GM21619 (cell line): ENCODE measurements around the gene ORC5.
"Not testable (repeated sequence)": the region's sequence is repeated elsewhere in the genome, so short reads cannot be mapped to it uniquely, and the experiment has no call there.

Experiments
- ATAC-seq: cut with Tn5 transposase; IDR thresholded peaks from one replicate; pipeline ENCODE4 v1.9.1; 2021; ENCODE audit not compliant: unreplicated experiment

The ORC5 gene

DNA sequence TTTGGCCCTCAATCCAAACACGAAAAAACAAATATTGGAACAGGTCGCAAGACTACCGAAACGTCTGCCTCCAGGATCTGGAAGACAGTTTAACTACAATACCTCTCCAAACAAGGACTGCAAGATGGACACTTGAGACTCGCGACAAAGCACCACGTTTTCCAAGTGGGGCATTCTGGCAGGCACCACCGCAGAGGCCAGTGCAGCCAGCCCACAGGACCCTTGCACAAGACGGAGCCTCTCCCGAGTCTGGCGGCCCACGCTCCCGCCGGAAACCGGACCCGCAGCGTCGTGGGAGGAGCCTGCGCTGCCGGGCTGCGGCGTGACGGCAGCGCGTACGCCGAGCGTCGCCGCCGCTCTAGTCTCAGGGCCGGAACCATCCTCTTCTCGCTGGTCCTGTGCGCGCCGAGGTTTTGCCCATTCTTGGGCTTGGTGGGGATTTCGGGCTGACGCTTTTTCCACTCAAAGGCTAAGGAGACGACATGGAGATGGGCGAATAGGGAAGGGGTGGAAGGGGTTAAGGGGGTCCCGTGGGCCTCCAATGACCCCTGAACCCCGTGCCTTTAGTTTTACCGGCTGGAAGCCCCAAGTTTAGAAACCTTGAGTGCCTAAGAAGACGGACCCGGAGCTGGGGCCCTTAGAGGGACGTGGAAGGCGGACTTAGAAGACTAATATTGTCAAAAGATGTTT lies at the start of gene ORC5:
ORC5 (minus strand) TSS at position 283 of the 690 bp plus-strand sequence; CDS start at position 174, 109 bp downstream.
- peak; percentile 100 for ATAC-seq

GRCh38 chr7:104255616-104256015 lies 47.8 kb upstream of the ORC5 start:
- ATAC-seq = no peak

DNA sequence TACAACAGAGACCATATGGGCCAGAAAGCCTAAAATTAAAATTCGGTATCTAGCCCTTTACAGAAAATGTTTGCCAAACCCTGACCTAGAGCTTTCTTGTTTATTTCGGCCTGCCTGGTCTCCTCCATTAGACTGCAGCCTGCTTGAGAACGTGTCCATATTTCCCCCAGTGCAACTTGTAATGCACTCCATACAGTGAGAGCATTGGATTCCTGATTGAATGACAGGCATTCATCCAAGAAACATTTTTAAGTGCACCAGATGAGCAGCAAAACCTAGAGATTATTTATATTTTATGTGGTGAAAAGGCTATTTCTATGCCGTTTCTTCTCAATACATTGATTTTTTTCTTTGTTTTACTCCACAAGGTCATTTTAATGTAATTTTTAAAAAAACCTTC lies 47.4 kb upstream of the ORC5 start:
- ATAC-seq = no peak

DNA sequence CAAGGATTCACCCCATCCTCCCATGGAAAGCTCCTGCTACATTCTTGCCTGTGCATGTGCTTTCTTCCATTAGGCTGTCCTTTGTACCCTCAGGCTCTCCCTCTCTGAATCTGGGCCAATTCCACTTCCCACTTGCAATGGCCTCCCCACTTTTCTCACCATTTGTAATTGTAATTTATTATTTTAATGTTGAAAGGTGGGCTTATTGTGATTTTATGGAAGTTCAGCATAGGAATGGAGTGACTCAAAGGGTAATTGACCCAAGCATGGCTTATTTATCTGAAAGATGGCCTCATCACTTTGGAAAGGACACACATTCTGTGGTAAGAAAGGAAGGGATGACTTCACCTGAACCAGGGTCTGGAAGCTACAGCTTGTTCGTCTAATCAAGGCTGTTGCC lies 46.9 kb upstream of the ORC5 start:
- ATAC-seq = no peak

GRCh38 chr7:104252409-104253134 lies 44.8 kb upstream of the ORC5 start:
- no peak for ATAC-seq

GRCh38 chr7:104242638-104243037 lies 34.8 kb upstream of the ORC5 start:
- no peak for ATAC-seq

GRCh38 chr7:104241538-104242209 lies 33.9 kb upstream of the ORC5 start:
- no peak for ATAC-seq

DNA sequence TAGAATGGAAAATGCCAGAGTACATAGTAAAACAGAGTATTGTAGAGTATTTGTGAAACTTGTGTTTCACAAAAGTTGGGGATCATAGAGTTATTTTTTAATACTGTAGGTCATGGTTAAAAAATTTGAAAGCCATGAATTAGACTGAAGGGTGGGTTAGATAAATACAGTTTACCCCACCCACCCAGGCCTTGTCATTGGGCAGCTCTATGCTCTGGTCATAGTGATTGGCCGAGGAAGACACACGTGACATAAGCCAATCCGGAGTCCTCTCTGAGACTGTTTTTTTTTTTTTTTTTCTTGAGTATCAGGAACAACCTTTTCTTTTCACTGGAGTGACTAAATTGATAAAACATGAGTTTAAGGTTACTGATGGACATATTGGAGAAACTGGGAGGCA lies 33.3 kb upstream of the ORC5 start:
- no peak for ATAC-seq

DNA sequence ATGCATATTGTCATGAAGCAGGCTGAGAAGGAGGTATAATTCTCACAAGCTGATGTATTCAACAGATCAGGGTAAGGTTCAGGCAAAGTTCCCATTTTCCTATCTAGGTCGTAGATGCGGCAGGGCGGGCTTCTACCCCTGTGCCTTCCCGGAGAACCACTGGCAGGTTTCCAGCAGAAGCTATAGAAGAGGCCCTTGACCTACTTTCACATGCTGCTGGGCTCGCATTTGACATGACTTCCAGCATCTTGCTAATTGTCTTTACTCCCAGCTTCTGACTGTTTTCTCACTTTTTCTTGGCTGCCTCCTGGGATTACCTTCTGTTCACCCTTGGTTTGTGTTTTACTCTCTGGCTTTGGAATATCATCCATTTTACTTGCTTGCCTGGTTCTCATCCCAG lies 32.6 kb upstream of the ORC5 start:
- ATAC-seq = no peak

DNA sequence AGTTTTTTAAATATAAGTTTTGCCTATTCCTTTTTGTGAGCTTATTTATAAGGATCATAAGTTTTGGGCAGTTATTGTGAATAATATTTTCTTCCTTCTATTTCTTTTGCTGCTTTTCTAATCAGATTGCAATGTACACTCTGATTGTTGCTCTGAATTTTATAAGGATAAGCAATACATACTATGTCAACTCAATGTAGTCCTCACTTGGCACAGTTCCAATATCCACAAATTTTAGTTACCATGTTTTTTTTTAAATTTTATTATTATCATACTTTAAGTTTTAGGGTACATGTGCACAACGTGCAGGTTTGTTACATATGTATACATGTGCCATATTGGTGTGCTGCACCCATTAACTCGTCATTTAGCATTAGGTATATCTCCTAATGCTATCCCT lies 27.2 kb upstream of the ORC5 start:
- ATAC-seq = not testable (repeated sequence)

DNA sequence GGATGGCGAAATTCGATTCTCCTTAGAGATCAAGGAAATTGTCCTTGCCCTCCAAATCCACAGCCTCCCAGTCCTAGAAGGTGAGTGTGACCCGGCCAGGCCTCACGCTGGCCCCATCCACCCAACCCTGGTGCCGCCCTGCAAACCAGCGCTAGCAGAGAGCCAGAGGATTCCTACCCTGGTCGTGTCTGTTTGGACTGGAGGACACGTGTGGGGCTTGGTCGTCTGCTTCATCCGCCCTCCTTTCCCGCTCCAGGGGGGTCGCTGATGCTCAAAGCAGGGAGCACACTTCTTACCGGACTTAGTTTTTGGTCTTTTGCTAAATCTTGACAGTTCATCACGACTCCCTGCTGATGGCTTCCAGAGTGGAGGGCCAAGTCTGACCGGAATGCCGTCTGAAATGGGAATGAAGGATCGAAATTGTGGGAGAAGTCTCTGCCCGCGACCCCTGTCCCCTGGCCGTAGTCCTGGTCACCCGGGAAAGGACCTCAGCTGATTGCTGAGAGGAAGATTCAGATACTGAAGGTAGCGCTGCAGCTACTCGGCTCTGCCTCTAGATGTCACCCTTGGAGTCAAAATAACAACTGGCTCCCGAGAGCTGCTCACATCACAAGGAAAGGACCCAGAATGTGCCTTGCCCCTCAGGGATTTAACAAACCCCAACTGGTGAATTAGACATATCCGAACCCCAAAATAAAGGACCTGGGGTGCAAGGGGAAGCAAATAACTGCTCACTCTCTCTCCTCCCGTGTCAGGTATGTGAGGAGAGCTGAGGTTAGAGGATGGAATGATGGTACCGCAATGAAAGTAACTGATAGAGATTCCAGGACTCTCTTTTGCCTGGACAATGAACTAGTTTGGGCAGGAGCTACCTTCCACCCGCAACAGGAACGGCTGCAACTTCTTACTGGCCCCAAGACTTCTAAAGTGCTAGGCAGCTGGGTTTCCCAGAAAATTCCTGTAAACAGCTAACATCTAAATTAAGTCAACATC lies 23.5 kb upstream of the ORC5 start:
- peak; percentile 97 for ATAC-seq

GRCh38 chr7:104230606-104231005 lies 22.8 kb upstream of the ORC5 start:
- ATAC-seq = no peak

GRCh38 chr7:104228442-104228841 lies 20.6 kb upstream of the ORC5 start:
- ATAC-seq = no peak

DNA sequence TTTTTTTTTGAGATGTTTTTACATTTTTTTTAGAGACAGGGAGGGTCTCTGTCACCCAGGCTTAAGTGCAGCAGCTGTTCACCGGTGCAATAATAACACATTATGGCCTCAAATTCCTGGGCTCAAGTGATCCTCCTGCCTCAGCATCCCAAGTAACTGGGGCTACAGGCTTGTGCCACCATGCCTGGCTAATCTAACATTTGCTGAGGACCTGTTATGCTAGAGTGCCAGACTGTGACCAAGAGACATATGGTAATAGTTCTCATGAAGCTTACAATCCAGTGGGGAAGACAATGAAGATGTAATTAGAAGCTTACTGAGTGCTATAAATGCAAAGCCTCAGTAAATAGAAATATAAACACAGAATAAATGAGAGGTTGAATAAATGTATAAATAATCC lies 17.6 kb upstream of the ORC5 start:
- ATAC-seq = no peak

DNA sequence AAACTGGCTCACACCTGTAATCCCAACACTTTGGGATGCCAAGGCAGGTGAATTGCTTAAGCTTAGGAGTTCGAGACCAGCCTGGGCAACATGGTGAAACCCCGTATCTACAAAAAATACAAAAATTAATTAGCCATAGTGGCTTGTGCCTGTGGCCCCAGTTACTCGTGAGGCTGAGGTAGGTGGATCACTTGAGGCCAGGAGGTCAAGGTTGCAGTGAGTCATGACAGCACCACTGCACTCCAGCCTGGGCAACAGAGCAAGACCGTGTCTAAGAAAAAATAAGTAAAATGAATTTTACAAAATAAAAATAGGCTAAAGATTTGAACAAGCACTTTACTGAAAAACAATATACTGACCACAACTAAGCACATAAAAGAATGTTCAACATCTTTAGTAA lies 9.8 kb upstream of the ORC5 start:
- no peak for ATAC-seq

GRCh38 chr7:104209063-104209462 lies 1.2 kb upstream of the ORC5 start:
- no peak for ATAC-seq

- ATAC-seq = no peak
Measured at GRCh38 chr7:104208421-104208780, 588 bp upstream of the ORC5 start.

DNA sequence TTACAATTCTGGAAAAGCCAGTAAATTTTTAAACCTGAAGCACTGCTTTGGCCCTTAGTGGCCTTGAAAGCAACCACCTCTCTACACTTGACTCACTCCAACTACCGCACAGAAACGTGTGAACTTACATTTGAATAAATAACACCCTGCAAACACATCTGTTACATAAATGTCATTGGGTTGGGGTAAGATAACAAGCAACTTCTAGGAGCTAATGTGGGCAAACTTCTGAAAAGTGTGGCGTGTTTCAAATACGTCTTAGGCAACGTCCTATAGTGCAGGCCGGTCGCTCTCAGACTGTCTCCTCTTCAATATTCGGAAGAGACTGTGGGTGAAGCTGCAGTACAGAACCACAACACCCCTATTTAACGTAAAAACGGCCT lies 474 bp downstream of the ORC5 start:
- peak; percentile 31 for ATAC-seq

- no peak for ATAC-seq
Measured at GRCh38 chr7:104206841-104207240, 972 bp downstream of the ORC5 start.

DNA sequence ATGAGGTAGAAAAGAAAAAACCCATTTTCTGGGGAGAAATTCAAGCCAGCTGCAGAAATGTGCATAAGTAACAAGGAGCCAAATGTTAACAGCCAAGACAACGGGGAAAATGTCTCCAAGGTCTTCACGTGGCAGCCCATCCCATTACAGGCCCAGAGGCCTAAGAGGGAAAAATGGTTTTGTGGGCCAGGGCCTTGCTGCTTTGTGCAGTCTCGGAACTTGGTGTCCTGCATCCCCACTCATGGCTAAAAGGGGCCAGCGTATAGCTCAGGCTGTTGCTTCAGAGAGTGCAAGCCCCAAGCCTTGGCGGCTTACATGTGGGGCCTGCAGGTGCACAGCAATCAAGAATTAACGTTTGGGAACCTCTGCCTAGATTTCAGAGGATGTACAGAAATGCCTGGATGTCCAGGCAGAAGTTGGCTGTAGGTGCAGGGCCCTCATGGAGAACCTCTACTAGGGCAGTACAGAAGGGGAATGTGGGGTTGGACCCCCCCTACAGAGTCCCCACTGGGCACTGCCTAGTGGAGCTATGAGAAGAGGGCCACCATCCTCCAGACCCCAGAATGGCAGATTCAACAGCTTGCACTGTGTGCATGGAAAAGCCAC lies 9.0 kb downstream of the ORC5 start:
- no peak for ATAC-seq

GRCh38 chr7:104196161-104196560 lies 11.7 kb downstream of the ORC5 start:
- no peak for ATAC-seq
